Stimulated activated CD4-positive, alpha-beta T cell treated with anti-CD3 and anti-CD28 coated beads, TNF-alpha, amount 100 ng/mL, for 4 hours (primary cell): ENCODE data around the gene NT5C3A.
"Not testable (repeated sequence)": the region's sequence is repeated elsewhere in the genome, so short reads cannot be mapped to it uniquely, and the experiment has no call there.

Source experiments
- DNase-seq, 3 experiments: peaks; one replicate each; pipeline ENCODE4 v3.0.0-alpha.2; 2020; ENCODE audit warnings: low read depth in 3 of 3

Gene NT5C3A

DNA sequence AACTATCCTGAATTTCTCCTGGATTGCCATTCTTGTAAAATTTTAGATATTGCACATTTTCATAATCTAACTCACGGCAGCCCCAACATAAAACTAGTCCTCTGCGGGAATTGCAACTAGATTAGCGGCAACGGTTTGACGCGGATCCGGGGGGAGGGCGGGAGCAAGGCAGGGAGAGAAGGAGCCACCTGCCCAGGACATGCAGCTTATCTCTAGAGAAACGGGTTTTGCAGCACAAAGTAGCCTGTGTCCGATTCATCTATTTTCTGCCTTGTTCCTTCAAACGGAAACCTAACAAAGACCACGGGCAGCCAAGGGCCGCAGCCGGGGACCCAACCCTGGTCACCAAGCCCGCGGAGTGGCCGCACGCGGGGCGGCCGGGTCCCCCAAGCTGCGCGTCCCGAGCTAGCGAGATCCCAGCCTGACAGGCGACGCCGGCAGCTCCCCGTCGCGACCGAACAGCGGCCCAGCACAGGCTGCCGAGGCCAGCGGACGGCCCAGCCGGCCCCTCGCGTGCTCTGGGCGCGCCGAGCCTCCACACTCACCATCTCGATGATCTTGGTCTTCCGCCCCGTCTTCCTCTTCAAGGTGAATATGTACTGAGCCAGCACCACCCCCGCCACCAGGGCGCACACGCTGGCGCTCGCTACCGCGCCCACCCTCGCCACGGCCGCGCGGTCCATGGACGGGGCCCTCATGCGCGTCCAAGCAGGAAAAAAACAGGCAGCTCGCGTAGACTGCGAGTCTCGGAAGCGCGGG lies at the start of gene NT5C3A:
Gene NT5C3A (minus strand): TSS at position 754 of the 759 bp plus-strand sequence. CDS start 71 bp downstream, at position 683.
- DNase-seq = no peak

DNA sequence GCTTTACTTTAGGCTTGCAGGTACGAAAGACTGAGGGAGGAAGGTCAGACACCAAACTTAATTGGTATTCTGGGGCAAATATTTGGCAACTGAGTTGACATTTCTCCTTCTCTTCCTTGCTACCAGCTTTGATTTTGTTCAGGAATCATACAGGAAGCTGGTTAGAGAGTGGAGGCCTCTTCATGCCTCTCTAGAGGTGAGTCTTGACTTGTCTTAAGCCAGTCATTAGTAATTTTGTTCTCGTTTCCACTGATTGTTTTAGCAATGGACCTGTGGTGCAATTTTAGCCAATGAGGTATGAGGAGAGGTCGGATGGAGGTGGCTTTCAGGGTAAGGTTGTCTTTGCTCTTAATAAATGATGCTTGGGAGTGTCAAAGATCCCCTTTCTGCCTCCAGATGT lies 49.0 kb upstream of the NT5C3A start:
- no peak for DNase-seq

DNA sequence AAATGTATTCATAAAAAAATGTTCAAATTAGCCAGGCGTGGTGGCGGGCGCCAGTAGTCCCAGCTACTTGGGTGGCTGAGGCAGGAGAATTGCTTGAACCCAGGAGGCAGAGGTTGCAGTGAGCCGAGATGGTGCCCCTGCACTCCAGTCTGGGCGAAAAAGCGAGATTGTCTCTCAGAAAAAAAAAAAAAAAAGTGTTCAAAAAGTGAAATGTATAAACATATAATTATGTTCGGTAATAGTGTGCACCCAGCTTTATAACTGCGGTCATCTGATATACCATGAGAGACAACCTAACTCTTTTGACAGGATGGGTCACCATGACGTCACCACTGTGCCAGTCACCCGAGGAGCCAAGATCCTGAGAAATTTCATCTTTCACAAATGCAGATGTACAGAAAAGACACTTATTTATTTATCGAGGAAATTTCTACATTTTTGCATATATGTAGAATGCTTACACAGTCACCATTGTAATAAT lies 47.2 kb upstream of the NT5C3A start:
- no peak for DNase-seq

DNA sequence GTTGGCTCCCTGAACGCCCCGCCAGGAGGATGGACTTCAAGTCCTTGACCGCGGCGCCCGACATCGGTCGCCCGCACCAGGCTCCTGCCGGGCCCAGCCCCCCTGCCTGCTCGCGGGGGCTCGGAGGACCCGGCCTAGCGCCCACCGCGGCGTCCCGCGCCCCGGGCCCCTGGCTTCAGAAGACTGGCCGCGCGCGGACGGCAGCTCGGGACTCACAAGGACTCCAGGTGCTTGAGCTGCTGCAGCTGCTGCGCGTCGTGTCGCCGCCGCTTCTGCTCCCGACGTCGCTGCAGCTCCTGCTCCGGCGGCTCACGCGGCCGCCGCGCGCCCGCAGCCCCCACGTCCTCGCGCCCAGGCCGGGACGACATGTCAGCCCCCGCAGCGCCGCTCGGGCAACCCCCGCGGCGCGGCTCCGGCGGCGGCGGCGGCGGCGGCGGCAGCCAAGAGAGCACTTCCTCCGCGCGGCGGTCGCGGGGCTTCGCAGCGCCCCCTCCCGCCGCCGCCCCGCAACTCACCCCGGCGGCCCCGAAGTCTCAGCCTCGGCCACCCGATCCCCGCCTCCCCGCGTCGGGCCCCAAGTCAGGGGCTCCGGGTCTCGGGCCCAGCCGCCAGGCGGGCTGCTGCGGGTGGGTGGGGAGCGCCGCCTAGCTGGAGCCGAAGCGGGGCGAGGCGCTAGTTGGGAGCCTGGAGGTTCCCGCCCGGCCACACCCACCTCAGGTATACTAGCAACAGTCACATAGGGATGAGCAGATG lies 46.6 kb upstream of the NT5C3A start, which contains the start of gene RP9:
Gene RP9 (minus strand): TSS at position 400 of the 753 bp plus-strand sequence. CDS start 32 bp downstream, at position 368.
- DNase-seq = peak; percentile 59 to 68 (median 66)

DNA sequence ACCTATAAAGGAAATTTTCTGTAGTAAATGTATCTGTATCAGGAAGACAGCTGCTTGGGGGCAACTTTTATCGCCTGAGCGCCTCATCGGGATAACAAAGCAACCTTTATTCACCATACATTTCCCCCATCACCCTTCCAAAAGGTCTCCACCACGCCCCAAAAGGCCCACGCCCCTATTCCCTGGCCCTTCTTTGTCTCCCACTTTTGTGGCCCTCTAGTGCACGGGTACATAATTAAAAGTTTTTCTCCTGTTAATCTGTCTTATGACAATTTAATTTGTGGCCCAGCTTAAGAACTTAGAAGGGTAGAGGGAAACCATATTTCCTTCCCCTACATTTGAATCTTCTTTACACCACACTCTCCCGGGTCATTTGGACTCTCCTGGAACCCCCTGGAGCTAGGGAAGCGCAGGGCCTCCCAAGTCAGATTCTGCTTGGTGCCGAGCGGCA lies 46.0 kb upstream of the NT5C3A start:
- DNase-seq = no peak

DNA sequence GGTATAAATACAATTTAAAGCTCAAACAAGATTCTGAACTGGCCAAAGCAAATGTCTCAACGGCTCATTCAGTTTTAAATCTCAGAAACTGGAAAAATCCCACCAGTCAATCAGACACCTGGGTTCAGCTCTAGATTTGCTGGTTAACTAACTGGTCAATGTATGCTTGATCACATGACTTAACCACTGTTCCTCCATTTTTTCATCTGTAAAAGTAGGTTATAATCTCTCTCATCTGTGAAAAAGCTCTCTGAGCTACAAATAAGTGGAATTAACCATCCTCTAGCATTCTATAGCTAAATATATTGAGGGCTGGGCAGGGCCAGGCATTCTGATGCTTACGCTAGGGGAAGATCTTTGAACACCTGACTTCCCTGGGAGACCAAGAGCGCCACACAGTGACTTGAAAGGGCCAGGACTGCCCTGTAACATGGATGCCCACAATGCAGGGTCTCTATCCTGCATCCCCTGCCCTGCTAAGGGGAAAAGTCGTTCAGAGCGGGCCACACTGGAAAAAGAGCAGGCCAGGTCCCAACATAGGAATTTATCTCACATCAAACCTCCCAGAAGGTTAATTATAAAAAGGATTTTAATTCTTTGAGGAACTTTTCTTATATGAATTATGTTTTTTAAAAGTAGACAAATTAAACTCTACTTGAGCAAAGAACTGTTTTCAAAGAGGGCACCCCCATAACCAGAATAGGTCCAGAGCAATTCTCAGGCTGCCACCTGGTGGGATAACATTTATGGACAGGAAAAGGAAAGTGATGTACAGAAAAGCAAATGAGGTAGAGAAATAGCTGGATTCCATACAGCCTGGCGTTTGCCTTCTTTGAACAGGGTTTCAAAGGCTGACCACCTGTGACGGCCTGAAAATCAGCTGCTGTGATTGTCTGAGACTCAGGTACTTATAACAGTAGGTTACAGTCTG lies 44.8 kb upstream of the NT5C3A start:
- no peak for DNase-seq

DNA sequence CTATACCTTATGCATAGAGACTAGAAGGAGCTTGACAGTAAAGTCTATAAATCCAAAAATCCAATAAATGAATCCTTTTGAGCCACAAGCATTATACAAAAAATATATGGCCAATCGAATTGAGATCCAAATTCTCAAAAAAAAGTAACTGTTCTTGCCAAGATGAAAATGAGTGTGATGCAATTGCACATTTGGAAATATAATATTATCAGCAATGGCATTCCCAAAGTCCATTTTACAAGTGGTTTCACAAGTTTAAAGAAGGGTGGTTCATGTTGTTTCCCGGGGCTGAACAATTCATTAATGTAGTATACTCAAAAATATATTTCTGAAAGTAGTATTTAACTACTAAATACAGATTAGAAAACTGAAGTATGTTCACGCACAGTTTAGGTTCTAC lies 39.3 kb upstream of the NT5C3A start:
- DNase-seq = no peak

DNA sequence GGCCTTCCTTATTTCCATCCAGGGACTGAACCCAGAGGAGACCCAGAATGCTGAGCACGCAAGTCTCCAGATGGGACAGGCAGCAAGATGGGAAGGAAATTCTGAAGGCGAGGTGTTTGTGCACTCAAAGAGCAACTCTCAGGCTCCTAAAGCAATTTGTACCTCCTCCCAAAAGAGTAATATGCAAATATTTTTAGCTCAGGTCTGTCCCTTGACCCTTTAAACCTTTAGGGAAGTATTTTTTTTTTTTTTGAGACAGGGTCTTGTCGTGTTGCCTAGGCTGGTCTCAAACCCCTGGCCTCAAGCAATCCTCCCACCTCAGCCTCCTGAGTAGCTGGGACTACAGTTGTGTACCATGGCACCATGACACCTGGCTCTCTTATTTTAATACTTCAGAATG lies 38.2 kb upstream of the NT5C3A start:
- no peak for DNase-seq

DNA sequence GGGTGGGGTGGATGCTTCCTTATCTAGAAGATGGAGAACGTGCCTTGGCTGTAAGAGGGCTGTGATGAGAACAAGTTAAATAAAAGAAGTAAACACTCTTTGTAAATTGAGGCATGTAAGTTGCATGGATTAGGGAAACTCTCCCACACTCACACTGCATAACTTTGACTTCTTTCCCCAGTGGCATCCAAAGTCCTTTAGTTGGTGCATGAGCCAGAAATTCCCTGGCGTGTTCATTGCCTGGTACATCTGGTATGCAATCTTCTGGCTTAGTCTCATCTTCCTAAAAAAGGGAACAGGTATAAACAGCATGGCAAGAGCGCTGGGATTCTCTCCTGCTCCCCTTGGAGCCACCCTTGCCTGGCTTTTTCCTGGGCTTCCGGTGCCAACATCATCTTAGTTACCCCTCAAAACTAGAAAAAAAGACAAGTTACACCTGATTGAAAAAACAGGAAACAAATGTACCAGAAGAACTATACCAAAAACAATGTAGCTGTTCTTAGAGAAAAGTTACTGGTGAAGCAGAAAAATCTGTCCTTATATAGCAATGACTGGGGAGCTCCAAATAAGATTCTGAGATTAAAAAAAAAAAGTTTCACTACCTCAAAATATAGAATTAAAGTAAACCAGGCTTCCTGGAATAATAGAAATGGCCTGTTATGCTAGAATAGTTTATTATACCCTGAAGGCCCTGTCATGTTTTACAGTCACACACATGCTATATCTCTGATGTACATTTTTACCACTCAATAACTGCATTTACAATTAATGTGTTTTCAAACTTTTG lies 36.8 kb upstream of the NT5C3A start:
- no peak for DNase-seq

DNA sequence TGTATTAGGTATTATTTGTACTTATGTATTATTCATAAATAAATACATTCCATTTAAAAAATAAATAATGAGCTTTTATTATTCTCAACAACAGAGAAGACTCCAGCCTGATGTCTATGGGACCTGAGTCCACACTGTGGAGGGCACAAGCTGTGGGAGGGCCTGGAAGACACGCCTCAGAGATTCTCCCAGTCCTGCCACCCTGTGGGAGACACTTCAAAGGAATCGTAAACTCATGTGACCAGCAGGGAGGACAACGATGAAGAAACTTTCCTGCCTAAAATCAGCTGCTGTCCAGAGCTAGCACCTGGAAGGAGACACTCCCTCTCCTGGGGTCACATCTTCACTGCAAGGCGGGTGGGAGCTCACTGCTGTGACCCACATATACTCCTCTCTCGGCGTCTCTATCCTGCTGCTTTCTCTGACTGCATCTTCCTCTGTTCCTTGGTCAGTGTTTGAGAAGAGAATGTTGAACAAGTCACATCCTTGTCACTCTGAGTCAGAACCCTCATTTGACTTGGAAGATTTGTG lies 32.2 kb upstream of the NT5C3A start:
- DNase-seq = not testable (repeated sequence)

DNA sequence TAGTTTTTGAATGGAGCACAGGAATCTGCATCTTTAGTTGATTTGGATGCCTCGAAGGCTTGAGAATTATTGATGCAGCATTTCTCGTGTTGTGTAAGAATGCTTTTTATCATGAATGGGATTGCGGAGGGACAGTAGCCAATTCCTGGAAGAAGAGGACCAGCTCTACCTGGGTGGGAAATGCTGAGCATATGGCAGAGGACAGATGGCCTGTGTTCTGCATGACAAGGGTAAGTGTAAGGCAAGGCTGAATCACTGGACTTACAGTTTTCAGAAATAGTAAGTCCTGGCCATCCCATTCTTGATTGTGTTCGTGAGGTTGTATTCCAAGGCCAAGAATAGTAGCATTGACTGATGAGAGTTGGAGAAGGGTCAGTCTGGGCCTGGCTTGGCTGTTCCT lies 30.7 kb upstream of the NT5C3A start:
- no peak for DNase-seq

DNA sequence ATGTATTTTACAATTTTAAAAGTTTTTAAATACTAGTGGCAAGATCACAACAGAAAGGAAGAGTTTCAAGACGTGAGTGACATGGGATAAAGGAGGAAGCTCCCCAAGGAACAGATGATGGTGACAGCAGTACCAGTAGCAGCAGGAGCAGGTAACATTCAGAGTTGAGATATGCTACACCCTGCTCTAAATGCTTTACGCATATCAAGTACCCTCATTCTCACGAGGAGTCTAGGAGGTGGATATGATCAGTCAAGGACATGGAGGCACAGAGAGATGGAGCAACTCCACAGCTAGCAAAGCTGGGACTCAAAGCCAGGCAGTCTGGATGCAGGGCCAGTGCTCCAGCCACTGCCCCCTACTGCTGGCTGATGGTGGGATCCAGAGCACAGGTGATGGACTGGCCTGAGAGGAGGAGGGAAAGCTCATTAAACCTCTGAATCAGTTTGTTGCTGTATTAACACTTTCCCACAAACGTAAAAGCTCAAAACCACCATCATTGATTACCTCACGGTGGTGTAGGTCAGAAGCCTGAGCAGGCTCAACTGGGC lies 29.1 kb upstream of the NT5C3A start:
- DNase-seq = no peak

DNA sequence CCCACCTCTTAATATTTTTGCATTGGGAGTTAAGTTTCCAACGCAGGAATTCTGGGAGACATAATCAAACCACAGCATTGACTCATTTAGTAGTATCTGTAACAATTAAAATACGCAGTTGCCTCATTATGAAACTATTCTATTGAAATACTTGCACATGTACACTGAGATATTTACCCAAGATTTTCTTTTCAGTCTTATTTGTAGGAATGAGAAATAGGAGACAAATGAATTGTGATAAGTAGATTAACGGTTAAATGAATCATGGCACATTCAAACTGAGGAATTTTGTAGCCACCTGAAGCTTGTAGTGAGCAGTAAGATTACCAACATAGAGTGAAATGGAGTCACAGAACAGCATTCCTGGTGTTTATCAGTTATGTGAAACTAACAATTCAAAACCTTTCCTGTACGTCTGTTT lies 28.5 kb upstream of the NT5C3A start:
- no peak for DNase-seq

DNA sequence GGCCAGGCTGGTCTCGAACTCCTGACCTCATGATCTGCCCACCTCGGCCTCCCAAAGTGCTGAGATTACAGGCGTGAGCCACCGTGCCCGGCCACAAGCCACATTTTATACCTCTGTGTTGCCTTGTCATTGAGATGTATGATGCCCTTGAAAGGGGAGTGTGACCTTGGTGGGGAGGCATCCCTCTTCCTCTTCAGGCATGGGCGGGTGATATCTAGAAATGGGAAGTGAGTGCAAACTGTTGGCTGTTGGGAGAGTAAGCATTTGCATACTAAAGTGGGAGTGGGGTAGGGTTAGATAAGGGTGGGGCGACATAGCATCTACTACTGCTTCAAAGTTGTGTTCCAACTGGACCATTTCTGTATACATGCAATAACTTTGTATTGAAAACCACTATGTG lies 26.6 kb upstream of the NT5C3A start:
- no peak for DNase-seq

DNA sequence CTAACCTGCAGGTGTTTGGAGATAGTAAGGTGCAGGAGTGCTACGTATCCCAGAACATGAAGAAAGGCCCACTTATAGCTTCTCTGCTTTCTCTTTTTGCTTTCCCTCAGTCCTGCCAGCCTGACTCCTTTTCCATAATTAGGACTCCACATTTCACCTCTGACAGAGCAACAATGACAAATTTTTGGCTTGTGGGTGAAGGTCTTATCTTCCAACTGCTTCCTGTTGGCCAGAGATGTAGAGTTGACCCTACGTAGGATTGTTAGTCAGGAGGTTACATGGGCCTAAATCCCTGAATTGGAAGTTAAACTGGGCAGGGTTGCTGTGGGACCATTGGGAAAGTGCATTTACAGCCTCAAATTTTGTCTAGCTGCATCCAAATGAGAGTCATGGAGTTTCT lies 25.3 kb upstream of the NT5C3A start:
- DNase-seq = no peak

DNA sequence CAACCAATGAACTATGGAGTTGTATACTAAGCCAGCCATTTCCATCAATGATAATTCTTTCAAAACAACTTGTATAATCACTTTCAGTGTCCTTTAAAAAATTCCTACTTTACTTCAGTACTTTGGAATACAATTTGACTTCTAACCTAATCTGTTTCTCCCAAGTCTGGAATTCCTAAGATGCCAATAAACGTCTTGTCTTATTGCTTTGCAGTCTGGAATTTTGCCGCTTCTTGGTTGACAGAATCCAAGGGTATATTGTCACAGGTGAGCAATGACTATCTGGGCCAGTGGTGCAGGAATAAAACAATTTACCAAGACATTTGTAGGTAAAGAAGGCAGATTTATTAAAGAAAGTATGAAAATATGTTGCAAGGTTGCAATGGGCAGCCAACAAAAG lies 24.8 kb upstream of the NT5C3A start:
- DNase-seq = no peak

DNA sequence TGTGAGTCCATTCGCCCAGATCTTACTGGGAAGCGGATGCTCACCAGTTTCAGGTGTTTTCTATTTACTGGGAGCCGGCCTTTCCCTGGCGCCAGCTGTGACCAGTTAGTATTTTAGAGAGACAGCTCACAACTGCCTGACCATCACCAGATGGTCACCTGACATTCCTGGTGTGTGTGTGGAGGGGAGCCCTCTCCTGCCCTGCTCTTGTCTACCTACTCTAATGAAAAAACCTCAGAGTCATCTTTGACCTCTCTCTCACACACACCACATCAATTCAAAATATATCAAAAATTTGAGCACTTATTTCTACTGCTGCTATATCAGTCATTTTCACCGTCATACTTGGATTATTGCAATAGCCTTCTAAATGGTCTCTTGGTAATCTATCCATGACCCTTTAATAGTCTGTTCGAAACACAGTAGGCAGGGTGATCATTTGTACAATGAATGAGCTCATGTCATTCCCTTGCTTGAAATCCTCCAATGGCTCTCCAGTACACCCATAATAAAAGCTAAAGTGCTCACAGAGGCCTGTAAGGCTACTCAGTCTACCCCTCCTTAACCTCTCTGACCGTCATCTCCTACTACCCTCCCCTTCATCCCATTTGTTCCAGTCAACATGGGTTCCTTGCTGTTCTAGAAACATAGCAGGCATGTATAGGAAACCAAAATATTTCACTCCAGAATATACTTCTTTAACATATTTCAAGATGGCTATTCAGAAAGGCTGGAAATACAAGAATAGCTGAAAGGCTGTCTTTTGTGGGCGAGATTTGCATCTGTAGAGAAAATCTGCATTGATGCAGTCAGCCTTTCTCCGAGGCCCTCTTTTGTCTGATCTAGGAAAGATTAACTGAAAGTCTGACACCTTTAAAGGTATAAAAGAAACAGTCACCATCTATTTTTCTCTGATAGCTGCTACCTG lies 17.5 kb upstream of the NT5C3A start:
- no peak for DNase-seq

DNA sequence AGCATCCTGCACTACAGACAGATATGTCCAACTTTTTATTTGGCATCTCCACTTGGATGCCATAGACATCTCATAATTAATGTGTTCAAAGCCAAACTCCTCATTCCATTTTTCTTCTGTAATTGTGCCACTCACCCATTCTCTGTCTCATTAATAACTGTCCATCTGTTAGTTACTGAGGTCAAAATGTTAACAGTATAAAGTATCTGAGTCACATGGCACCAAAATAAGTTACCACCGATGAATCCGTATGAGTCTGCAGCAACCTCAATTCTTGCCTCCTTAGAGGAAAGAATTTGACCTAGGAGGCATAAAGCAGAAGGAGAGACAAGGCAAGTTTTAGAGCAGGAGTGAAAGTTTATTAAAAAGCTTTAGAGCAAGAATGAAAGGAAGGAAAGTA lies 16.5 kb upstream of the NT5C3A start:
- no peak for DNase-seq

DNA sequence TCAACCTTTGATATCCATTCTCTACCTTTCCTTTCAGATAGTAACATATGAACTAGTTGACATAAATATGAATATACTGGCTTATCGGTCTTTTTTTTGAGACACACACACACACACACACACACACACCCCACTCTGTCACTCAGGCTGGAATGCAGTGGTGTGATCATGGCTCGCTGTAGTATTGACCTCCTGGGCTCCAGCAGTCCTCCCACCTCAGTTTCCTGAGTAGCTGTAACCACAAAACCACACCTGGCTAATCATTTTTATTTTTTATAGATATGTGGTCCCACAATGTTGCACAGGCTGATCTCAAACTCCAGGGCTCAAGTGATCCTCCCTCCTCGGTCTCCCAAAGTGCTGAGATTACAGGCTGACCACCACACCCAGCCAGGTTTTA lies 14.2 kb upstream of the NT5C3A start:
- DNase-seq = no peak
